Head of caudate nucleus (tissue), 42 donors: ENCODE results near the gene SCARF1.

Source experiments
- DNase-seq, 42 donors: peaks; one replicate each; pipeline versions ENCODE4 v3.0.0 to v3.0.0-alpha.2; 2020 to 2021; ENCODE audit warnings: mixed read lengths in 7 of 42
- intact Hi-C: fragments of 100-400 bp; cut with DNase I; formaldehyde crosslinking; loops from one replicate; pipeline ENCODE4 v1.15.0; 2022

Gene SCARF1

DNA sequence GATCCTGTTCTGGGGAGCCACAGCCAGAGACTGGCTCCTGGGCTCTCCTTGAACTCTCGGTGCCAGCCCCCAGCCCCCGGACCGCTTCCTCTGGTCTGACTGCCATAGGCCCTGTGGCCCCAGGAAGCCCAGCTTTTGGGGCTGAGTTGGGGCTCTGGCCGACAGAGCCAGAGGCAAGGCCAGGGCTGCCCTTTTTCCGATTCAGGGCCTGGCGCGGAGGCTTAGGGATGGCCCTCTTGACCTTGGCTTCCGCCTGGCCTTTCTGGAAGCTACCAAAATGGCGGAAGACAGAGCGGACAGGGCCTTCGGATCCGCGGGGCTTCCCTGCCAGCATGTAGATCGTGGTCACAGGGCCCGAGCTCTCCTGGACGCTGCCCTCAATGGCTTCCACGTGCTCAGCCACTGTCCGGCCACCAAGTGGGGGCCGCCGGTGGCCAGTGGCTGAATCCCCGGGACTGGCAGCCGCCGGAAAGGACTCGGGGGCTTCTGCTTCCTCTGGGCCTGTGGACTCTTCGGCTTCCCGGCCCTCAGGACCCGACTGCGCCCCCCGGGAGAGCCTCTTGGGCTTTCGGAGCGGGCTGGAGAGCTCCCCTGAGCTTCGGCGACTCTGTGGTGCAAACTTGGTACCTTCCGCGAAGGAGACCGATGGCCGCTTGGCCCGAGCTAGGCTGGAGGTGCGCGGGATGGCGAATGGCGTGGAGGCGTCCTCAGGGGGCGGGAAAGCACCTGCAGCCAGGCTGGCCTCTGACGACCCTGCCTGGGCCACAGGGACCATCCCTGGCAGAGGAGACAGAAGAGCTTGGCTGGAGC, 10.5 kb downstream of the SCARF1 start:
- intact Hi-C loops = no loop called here
- DNase-seq = no peak

DNA sequence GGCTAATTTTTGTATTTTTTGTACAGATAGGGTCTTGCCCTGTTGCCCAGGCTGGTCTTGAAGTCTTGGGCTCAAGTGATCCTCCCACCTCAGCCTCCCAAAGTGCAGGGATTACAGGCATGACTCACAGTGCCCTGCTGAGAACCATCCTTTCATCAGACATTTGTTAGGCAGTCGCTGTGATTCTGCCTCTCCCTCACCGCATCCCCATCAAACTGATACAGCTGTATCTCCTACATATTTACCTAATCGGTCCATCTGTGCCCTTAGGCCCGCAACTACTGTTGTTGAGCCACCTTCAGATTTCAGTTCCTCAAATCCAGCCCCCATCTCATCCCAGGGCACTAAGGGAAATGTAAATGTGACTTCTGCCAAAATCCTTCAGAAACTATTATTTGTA, 14.9 kb downstream of the SCARF1 start:
- intact Hi-C loops = no loop called here
- DNase-seq = no peak

DNA sequence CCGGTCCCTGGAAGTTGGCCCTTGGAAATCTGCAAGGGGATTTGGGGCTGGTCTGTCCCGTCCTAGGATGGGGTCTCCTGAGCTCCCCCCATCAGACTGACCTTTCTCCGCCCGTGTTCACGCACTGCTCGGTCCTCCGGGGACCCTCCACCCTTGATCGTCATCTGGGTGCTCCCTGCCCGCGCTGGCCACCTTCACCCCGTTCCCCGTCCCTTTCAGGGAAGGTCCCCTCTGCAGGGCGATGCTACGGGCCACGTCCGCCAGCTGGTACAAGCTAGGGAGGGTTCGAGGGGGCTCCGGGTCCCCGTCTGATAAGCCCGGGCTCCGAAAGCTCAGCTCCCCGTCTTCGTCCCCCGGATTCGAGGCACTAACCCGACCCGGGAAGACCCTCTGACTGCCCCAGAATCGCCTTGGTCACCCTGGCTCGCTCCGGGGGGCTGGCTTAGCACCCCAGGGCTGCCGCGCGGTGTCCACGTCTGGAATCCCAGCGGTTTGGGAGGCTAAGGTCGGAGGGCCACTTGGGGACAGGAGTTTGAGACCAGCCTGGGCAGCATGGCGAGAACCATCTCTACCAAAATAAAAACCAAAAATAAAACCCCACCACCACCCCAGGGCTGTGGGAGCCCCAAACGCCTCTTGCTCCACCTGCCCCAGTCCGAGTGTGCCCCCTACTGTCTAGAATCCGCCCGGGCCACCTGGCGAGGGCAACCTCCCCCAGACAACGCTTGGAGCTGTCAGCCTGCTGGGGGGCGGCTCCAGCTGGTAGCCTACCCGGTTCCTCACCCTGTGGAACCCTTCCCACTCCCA, 15.8 kb downstream of the SCARF1 start:
- intact Hi-C loops = loop anchor here (5.0 kb wide), 1 partner anchor 52 kb away; no protein-coding TSS in a partner anchor
- DNase-seq = peak in 36 of 42 donors; percentile 28 to 77 (median 58)

DNA sequence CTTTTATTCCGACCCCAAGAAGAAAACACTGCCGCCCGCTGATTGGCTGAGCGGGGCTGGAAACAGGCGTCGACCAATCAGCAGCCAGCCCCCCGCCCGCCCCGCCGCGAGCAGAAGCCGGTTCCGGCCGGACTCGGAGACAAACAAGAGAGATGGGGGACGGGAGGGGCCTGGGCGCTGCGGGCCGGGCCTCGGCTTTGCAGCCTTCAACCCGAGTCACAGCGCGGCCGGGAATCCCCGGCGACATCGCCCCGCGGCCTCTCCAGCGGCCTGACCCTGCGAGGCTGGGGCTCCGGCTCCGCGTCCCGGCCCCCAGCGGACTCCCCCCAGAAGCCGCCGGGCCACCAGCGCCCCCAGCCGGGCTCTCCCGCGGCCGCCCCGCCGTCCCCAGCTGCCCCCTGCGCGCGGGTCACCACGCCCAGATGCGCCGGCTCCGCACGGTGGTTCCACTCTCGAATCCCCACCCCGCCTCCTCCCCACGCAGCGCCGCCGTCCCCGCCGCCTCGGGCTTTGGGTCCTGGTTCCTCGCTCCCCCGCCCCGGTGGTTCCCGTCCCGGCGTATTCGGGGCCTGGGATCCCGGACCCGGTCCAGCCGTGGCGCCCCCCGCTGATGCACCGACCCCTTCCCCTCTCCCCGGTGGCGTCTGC, 16.6 kb downstream of the SCARF1 start:
- intact Hi-C loops = loop anchor here (5.0 kb wide), 1 partner anchor 52 kb away; no protein-coding TSS in a partner anchor
- peak; percentile 94 to 99 (median 97) for DNase-seq

DNA sequence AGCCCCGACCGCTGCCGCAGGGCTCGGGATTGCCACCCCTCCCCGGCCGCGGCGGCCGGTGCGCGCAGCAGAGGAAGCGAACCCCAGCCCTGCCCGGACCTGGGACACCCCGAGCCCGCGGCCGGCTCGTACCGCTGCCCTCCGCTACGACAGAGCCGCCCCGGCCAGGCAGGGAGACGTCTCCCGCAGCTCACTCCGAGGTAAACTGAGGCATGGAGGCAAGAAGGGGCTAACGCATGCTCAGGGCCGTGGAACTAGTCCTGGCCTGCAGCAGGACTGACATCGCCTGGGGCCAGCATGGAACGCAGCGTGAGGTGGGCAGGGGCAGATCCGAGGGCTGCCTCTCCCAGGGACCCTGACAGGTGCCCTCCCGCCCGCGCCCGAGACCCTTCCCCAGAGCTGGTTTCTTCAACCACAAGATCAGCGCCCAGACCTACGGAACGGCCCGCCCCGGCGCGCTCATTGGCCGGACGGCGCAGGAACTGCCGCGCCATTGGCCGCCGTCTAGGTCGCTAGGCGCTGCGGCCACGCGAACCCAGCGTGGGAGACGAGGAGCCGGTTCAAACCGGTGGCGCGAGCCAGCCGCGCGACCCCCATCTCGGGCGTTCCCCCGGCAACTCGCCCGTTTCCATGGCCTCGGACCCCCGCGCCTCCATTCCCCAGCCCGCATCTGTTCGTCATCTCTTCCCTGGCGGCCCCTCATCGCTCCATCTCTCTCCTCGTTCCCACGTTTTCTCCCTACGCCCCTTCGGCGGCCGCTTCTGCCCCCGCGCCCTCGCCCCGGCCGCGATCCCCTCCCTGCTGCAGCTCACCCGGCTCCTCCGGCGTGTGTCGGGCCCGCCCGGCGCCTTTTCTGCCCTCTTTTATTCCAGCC, 17.3 kb downstream of the SCARF1 start, which contains the start of gene SLC43A2:
TSS of gene SLC43A2 (minus strand) at position 853 of the 874 bp plus-strand sequence. CDS start 960 bp downstream, outside the sequence.
- DNase-seq = peak; percentile 79 to 96 (median 90)
- intact Hi-C loops = loop anchor here (5.0 kb wide), 1 partner anchor 51 kb away; no protein-coding TSS in a partner anchor

DNA sequence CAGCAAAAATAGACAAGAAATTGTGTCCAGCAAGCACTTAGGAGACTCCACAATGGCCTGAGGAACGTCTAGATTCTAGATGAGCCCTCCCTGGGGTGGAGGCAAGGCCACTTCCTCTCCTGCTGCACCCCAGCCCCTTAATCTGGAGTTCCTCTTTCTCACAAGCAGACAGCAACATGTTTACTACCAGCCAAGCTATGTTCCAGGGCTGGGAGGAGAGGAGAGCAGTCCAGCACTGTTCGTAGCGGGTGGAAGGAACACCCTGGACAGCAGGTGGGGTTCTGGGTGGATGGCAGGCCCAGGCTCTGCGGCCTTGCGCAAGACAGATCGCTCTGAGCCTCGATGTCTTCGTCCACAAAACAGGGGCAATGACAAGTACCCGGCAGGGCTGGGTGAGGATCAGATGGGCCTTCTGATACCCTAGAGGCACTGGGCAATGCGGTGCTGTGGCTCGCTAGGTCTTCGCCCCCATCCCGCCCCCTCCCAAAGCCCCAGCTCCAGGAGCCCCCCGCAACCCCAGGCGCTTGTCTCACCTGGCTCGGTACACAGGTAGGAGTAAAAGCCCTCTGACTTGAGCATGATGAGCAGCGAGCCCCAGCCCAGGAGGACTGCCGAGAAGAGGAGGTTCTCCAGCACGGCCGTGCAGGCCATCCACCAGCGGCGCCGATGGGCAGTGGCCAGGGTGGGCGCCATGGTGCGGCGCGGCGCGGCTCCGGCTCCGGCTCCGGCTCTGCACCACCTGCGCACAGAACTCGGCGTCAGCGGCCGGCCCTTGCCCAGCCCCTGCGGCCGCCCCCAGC, 18.1 kb downstream of the SCARF1 start:
- intact Hi-C loops = loop anchor here (5.0 kb wide), 1 partner anchor 50 kb away; no protein-coding TSS in a partner anchor
- peak in 13 of 42 donors; percentile 17 to 61 (median 38) for DNase-seq

DNA sequence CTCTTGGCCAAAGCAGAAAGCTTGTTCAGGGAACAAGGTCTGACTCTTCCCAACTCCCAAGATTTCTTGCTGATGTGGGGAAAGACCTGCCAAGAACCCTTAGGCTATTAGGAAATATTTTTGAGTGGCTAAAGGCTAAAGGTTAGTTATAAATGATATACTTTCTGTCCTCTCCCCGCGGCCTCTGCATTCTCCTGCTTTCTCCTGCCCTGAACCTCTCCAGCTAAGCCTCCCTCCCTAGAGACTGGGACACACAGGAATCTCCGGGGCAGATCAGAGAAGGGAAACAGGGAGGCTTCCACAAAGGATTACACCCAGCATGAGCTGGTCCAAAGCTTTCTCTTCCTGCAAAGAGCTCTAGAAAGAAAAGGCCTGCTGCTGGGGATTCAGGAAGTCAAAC, 19.2 kb downstream of the SCARF1 start:
- DNase-seq = no peak
- intact Hi-C loops = loop anchor here (5.0 kb wide), 1 partner anchor 49 kb away; no protein-coding TSS in a partner anchor

DNA sequence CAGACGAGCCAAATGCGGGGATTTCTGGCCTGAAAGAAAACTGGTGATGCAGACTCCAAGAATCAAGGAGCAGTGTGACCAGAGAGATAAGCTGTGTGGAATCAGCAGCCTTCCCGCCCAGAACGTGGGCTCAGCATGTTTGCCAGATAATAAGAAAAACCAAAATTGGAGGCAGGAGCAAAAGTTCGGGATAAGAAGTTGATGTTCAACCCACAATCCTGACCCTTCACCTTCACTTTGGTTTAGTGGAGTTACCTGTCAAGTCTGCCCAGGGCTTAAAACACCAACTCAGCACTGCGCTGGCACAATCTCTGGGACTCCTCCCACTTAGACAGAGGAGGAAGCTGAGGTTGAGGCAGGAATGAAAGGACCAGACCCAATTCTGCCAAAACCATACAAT, 20.0 kb downstream of the SCARF1 start:
- no peak for DNase-seq
- intact Hi-C loops = loop anchor here (5.0 kb wide), 1 partner anchor 48 kb away; no protein-coding TSS in a partner anchor

DNA sequence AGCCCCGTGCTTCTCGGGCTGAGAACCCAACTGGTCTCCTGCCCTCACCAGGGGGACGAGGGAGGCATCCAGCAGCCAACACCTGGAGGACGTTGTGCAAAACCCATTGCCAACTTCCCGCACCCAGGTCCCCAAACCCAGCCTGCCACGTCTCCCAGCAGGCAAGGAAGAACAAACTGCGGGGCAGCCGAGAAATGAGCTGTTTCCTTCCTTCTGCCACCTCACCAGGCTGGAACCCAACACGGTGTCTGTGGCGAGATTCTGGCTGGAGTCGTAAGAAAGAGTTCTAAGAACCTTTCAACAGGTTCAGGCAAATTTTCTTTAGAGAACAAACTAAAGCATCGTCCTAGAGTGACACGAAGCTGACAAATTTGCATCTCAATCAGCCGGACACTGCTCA, 20.5 kb downstream of the SCARF1 start:
- no peak for DNase-seq
- intact Hi-C loops = loop anchor here (5.0 kb wide), 1 partner anchor 48 kb away; no protein-coding TSS in a partner anchor

DNA sequence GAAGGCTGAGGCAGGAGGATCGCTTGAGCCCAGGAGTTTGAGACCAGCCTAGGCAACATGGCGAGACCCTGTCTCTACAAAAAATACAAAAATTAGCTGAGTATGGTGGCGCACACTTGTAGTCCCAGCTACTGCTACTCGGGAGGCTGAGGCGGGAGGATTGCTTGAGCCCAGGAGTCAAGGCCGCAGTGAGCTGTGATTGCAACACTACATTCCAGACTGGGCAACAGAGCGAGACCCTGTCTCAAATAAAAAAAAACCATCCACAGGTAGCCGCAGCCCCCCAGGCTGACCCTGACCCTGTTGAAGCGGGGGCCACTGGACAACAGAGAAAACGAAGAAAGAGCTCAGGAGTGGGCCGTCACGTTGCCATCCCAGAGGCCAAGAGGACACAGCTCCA, 20.9 kb downstream of the SCARF1 start:
- no peak for DNase-seq
- intact Hi-C loops = loop anchor here (5.0 kb wide), 1 partner anchor 47 kb away; no protein-coding TSS in a partner anchor

DNA sequence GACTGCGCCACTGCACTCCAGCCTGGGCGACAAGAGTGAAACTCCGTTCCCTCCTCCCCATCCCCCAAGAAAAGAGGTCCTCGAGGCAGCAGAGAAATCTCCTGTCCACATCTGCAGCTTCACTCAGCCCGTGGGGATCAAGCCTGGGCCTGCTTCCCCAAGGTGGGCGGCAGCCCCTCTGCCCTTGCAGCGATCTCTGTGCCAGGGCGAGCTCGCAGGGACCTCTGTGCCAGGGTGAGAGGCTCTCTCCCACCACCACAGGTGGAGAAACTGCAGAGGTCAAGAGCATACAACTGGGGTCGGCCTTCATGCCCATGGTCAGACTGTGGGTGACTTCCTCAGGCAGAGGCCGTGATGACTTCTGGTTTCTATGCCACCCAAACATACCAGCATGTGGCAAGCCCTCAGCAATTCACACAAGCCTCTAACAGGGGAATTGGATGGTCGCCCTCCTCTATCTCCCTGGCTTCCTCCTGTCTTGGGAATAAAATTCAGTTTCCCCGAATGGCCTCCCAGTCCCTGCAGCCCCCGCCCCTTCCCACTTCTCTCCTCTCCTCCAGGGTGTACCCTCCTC, 22.4 kb downstream of the SCARF1 start:
- intact Hi-C loops = no loop called here
- DNase-seq = no peak

DNA sequence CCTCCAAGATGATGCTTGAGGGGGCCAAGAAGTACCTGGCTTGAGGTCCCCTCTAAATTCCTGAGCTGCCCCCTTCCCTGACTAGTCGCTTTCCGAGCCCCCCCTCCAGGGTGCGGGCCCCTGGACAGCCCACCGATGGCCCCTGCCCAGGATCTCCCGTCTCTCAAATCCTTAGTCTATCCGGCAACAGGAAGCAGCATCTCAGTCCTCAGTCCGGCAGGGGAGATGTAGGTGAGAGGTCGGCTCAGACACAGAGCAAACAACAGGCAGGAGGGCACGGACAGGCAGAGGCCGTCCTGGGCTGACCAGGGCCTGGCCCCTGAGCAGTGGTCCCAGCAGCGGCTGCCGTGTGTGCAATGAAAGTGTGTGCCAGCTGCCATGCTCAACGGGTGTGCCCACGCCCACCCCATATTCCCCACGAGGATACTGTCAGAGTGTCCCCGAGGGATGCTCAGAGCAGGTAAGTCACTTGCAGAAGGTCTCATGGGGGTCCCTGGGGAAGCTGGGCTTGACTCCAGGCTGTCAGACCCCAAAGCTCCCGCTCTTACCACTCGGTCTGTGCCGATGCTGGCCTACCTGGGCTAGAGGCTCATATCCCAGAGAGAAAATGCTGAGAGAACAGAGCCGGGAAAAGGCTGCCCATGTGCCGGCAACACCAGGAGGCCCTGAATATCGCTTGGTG, 24.1 kb downstream of the SCARF1 start:
- intact Hi-C loops = no loop called here
- no peak for DNase-seq

DNA sequence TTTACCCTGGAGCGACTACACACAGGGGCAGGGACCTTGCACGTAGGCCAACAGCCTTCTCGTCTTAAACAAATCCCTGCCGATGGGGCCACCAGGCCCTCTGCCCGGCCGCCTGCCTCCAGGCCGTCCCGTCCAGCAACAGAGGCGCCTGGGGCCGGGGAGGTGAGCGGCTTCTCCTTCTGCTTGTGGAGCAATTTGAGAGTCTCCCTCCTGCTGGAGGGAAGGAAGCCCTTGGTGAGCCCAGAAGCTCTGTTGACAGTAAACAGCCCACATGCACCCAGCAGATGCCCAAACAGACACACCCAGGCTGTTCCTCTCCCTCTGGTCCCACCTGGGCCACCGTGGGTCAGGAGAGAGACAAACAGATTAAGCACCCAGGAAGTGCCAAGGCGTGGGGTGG, 25.0 kb downstream of the SCARF1 start:
- no peak for DNase-seq
- intact Hi-C loops = no loop called here

DNA sequence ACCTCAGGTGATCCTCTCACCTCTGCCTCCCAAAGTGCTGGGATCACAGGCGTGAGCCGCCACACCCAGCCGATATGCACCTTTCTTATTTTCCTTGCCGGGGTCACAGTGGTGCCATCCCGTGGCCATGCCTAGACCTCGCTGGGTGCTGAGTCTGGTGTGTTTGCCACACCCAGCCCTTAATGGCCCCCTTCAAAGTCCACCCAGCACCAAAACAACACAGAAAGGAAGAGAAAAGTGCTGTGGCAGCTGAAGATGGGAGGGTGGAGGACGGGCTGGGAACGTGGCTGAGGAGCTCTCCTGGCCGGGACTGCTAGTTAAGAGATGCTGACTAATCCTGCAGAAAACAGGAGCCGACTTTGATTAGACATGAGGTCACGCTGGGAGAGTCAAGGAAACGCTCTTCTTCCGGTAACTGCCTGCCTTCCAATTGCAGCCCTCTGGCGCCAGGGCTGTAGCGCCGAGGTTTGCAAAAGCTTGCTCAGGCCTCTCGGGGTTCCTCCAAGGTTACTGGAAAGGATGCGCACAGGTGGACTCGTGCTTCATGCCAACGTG, 27.8 kb downstream of the SCARF1 start:
- no peak for DNase-seq
- intact Hi-C loops = no loop called here

DNA sequence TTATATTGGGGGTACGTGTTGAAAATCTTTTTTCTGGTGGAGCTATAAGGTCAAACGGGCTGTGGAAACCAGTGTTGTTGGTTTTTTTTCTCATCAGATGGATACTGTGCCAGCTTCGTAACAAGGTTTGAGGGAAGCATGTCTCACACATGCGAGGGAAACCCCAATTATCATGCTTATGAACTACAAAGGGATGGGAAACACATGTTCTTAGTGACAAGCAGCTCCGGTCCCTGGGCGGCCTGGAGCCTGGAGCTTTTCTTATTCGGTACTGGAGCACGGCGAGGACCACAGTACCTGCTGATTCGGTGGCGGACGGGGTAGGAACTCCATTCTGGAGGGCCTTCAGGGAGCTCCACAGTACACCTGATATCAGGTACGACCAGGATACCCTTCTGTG, 29.4 kb downstream of the SCARF1 start:
- intact Hi-C loops = no loop called here
- DNase-seq = no peak

DNA sequence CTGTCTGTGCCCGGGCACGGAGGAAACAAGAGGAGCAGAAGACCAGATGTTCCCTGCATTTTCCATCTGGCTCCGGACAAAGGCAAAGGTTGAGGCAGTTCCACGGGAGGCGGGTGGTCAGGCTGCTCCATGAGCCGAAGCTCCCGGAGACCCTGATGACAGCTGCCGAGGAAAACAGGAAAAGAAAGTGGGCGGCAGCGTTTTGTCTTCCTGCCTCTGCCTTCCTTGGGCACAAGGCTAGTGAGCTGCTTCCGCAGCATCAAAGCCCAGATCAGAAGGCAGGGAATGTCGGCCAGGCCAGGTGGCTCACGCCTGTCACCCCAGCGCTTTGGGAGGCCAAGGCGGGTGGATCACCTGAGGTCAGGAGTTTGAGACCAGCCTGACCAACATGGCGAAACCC, 33.1 kb downstream of the SCARF1 start:
- DNase-seq = no peak
- intact Hi-C loops = no loop called here
